A673 (cell line): ENCODE measurements around the gene KLF11. TPM values are rescaled to one million over a fixed set of nuclear protein-coding genes. Genes with fewer than 3 reads are reported as not detected.

ENCODE experiments used
- Bru-seq: library from RNA; stranded (reverse); fragments of 400-500 nt; gene quantifications from one replicate; lab custom pipeline; 2021; lab: Mats Ljungman, UMichigan
- BruChase-seq, 2 experiments: library from RNA; stranded (reverse); fragments of 400-500 nt; gene quantifications; one replicate each; lab custom pipeline; 2021; lab: Mats Ljungman, UMichigan
- BruUV-seq: library from RNA; stranded (reverse); fragments of 400-500 nt; replicated peaks from 2 replicates; lab custom pipeline; 2021; lab: Mats Ljungman, UMichigan
- CTCF ChIA-PET: fragments of 300-600 bp; sonication (Branson Sonifier 250); formaldehyde crosslinking; loops from one replicate; lab custom pipeline; 2022; ENCODE audit warnings: antibody characterized with exemption; lab: Charles Lee
- POLR2A ChIA-PET: fragments of 300-600 bp; sonication (Branson Sonifier 250); formaldehyde crosslinking; loops from one replicate; lab custom pipeline; 2022; ENCODE audit warnings: antibody characterized with exemption; ENCODE audit not compliant: low non-redundant PET; lab: Charles Lee
- DNase-seq: peaks from one replicate; pipeline ENCODE4 v3.0.0-alpha.2; 2015; ENCODE audit warnings: low spot score
- H3K27ac ChIP-seq: fragments of 200-600 bp; sonication (generic); 2 replicates; pipeline ENCODE4 v1.5.1; 2016; ENCODE audit warnings: mixed run types, low read depth, mild to moderate bottlenecking, mixed read lengths, antibody characterized with exemption, low read length; ENCODE audit not compliant: poor library complexity, severe bottlenecking
- H3K27me3 ChIP-seq: fragments of 200-600 bp; sonication (generic); replicated peaks from 2 replicates; pipeline ENCODE4 v1.6.1; 2017; ENCODE audit warnings: mixed run types, low read depth, mild to moderate bottlenecking, mixed read lengths, antibody characterized with exemption, low read length; ENCODE audit not compliant: insufficient read depth, poor library complexity
- H3K36me3 ChIP-seq: fragments of 200-600 bp; sonication (generic); 2 replicates; pipeline ENCODE4 v1.6.1; 2016; ENCODE audit warnings: mixed run types, mild to moderate bottlenecking, mixed read lengths, antibody characterized with exemption, low read length; ENCODE audit not compliant: insufficient read depth, poor library complexity, severe bottlenecking
- H3K4me1 ChIP-seq: fragments of 200-600 bp; sonication (generic); 2 replicates; pipeline ENCODE4 v1.6.1; 2017; ENCODE audit warnings: mixed run types, mild to moderate bottlenecking, mixed read lengths, antibody characterized with exemption, low read length; ENCODE audit not compliant: insufficient read depth, poor library complexity, severe bottlenecking
- H3K4me3 ChIP-seq: fragments of 200-600 bp; sonication (generic); 2 replicates; pipeline ENCODE4 v1.5.1; 2016; ENCODE audit warnings: low read depth, mixed run types, mild to moderate bottlenecking, mixed read lengths, low read length; ENCODE audit not compliant: poor library complexity, severe bottlenecking
- H3K9me3 ChIP-seq: fragments of 200-600 bp; sonication (generic); 2 replicates; pipeline ENCODE4 v1.6.1; 2016; ENCODE audit warnings: mixed run types, low read depth, mild to moderate bottlenecking, mixed read lengths, antibody characterized with exemption, low read length; ENCODE audit not compliant: poor library complexity, severe bottlenecking
- EZH2 ChIP-seq: fragments of 200-600 bp; sonication (generic); IDR thresholded peaks from 2 replicates; pipeline ENCODE4 v1.6.1; 2017; ENCODE audit warnings: borderline replicate concordance, low read depth, mild to moderate bottlenecking, mixed read lengths, antibody characterized with exemption, low read length; ENCODE audit not compliant: poor library complexity, severe bottlenecking
- intact Hi-C: fragments of 100-400 bp; cut with micrococcal nuclease; formaldehyde crosslinking; loops from one replicate; pipeline ENCODE4 v1.10.0; 2022; ENCODE audit not compliant: unreplicated experiment
- long read RNA-seq: library from polyadenylated mRNA; stranded (forward); transcript quantifications from one replicate; pipeline ENCODE4 v2.0.0, GENCODE V29; 2022
- total RNA-seq: library from RNA; stranded (reverse); gene quantifications from 2 replicates; pipeline ENCODE4 v1.2.3, GENCODE V29; 2021
- TF ChIP-seq, protein P1 (sequence below): fragments of 300-800, 200-600 bp; sonication (generic); conservative IDR thresholded peaks from 2 replicates; pipeline ENCODE4 v1.5.1; 2017; ENCODE audit warnings: low read depth, mild to moderate bottlenecking, antibody characterized with exemption, low read length, moderate library complexity, mixed read lengths

The KLF11 gene
- total RNA-seq (2.8 and 3.0 TPM in 2 replicates), Bru-seq, nascent RNA (percentile 49 among the genes with signal in this experiment), BruChase-seq, experiment 1, labeled RNA remaining after a 2-hour chase (percentile 65 among the genes with signal in this experiment), BruChase-seq, experiment 2, labeled RNA remaining after a 6-hour chase (percentile 38 among the genes with signal in this experiment)
- long read RNA-seq, full-length matches to known transcripts, result 6 of 7 reads
- long read RNA-seq, partial matches to known transcripts, result 1 of 7 reads
- long read RNA-seq, other reads (novel, unspliced or antisense), result 0 of 7 reads

DNA sequence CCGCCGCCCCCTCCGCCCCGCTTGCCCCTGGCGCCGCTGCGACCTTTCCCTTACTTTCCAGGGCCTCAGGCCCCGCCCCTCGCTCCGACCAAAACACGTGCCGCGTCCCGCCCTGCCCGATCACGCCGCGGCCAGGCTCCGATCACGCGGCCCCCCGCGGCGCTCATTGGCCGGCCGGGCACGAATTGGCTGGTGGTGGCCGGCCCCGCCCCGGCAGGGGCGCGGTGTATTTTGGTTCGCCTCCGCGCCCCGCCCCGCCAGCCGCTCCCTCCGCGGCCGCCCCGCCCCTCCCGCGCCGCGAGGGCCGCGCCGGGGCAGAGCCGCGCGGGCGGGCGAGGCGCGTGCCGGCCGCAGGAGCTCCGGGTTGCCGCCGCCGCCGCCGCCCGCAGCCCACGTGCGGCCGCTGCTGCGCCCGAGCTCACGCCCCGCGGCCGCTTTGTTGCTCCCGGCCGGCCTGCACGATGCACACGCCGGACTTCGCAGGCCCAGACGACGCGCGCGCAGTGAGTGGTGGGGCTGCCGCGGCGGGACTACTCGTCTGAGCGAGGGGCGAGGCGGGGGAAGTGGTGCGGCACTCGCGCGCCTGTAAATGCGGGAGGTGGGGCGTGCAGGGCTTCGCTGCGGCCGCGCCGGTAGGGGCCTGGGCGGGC, at the start of gene KLF11:
TSS of gene KLF11 (plus strand) at position 295 of the 650 bp plus-strand sequence. CDS start at position 462, 167 bp downstream.
- intact Hi-C loops, result no loop called here
- ChIA-PET CTCF (no interaction called here), POLR2A (interaction anchor here (0.6 kb wide), 1 partner anchor 236 kb away, joined by 3 read pairs; no protein-coding TSS in a partner anchor)
- no peaks in the 10 kb centered on the region for H3K4me1 ChIP-seq
- peaks cover 5% of the 10 kb centered on the region for H3K36me3 ChIP-seq
- H3K27me3 ChIP-seq, result no peaks in the 10 kb centered on the region
- no TSS peak for BruUV-seq
- H3K4me3 ChIP-seq, result peak within 1 kb of the TSS; percentile 30
- DNase-seq, result peak; percentile 90
- no peak within 1 kb of the TSS for H3K27ac ChIP-seq
- no peak for TF ChIP-seq EZH2
- TF ChIP-seq, protein P1, sequence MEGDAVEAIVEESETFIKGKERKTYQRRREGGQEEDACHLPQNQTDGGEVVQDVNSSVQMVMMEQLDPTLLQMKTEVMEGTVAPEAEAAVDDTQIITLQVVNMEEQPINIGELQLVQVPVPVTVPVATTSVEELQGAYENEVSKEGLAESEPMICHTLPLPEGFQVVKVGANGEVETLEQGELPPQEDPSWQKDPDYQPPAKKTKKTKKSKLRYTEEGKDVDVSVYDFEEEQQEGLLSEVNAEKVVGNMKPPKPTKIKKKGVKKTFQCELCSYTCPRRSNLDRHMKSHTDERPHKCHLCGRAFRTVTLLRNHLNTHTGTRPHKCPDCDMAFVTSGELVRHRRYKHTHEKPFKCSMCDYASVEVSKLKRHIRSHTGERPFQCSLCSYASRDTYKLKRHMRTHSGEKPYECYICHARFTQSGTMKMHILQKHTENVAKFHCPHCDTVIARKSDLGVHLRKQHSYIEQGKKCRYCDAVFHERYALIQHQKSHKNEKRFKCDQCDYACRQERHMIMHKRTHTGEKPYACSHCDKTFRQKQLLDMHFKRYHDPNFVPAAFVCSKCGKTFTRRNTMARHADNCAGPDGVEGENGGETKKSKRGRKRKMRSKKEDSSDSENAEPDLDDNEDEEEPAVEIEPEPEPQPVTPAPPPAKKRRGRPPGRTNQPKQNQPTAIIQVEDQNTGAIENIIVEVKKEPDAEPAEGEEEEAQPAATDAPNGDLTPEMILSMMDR, result no peak
- no peaks in the 10 kb centered on the region for H3K9me3 ChIP-seq

DNA sequence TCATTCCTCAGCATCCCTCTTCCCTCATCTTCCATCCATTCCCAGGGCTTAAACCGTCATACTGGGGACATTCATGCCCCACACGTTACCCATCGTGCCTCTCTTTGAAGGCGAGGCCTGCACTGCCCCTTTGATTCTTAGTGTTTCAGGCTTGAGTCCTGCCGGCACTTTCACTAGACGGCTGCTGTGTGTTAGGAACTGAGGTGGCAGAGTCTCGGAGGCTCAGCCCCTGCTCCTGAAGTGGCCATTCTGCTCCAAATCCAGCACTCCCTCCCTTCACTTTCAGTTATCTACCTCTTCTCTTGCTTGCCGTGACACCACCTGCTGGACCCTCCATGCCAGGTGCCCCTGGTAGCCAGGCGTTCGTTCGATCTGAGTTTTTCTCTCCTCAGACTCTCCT, 48.9 kb upstream of the KLF11 start:
- Histone ChIP-seq H3K4me3 (no peak overlapping the region), H3K4me1 (peaks cover 24% of the 10 kb centered on the region), H3K9me3 (no peaks in the 10 kb centered on the region), H3K27me3 (no peaks in the 10 kb centered on the region), H3K27ac (no peak overlapping the region), H3K36me3 (no peaks in the 10 kb centered on the region)
- no peak for DNase-seq
- POLR2A ChIA-PET, result no interaction called here
- no TSS peak for BruUV-seq
- TF ChIP-seq, protein P1, result no peak
- no peak for TF ChIP-seq EZH2
- intact Hi-C loops, result loop anchor here (5.0 kb wide), 1 partner anchor 33 kb away; no protein-coding TSS in a partner anchor
- CTCF ChIA-PET, result no interaction called here

DNA sequence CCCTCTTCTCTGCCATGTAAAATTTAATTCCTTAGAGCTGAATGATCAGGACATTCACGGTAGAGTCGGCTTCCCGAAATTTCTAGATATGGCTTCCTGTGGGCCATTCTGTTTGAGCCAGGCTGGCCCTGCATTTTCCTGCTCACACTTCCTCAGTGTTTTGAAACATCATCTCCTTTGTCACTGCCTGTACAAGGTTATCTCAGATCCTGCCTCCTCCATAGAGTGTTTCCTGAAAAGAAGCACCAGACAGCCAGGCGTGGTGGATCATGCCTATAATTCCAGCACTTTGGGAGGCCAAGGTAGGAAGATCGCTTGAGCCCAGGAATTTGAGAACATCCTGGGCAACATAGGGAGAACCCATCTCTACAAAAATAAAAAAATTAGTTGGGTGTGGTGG, 48.3 kb upstream of the KLF11 start:
- TF ChIP-seq, protein P1, result no peak
- TF ChIP-seq EZH2, result no peak
- intact Hi-C loops, result no loop called here
- no peak for DNase-seq
- H3K4me1 ChIP-seq, result peaks cover 22% of the 10 kb centered on the region
- POLR2A ChIA-PET, result no interaction called here
- no peak overlapping the region for H3K4me3 ChIP-seq
- CTCF ChIA-PET, result no interaction called here
- no peak overlapping the region for H3K27ac ChIP-seq
- no peaks in the 10 kb centered on the region for H3K36me3 ChIP-seq
- no peaks in the 10 kb centered on the region for H3K9me3 ChIP-seq
- BruUV-seq, result no TSS peak
- no peaks in the 10 kb centered on the region for H3K27me3 ChIP-seq
